Activated CD4-positive, alpha-beta T cell treated with anti-CD3 and anti-CD28 coated beads, Interleukin-2, amount 50 U/mL, for 16 hours (primary cell): Measurements from ENCODE around the gene MDN1.
"Not testable (repeated sequence)": the region's sequence is repeated elsewhere in the genome, so short reads cannot be mapped to it uniquely, and the experiment has no call there.

Source experiments
- DNase-seq: peaks from one replicate; pipeline ENCODE4 v3.0.0-alpha.2; 2020

Gene MDN1

DNA sequence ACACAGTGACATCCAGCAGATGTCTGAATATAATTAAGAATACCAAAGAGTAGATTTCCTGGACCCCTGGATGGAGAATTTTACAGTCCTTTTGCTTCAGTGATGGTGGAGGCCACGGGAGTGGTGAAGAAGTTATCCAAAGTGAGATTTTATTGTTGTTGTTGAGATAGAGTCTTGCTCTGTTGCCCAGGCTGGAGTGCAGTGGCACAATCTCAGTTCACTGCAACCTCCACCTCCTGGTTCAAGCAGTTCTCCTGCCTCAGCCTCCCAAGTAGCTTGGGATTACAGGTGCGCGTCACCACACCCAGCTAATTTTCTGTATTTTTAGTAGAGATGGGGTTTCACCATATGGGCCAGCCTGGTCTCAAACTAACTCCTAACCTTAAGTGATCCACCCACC is 178.0 kb downstream of the MDN1 start:
- not testable (repeated sequence) for DNase-seq

DNA sequence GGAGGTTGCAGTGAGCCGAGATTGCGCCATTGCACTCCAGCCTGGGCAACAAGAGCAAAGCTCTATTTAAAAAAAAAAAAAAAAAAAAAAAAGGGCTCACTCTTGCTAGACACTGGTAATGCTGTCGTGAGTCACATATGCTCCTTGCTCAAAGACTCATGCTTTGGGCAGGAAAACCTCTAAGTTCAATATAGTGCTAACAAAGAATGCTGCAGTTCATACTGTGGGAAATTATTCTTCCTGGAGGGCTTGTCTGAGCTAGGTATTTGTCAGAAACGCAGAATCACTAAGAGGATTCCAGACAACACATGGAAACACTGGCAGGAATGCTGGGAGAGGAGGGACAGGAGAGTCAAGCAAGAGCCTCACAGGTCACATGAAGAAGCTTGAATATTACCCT is 178.8 kb downstream of the MDN1 start:
- DNase-seq, result no peak

DNA sequence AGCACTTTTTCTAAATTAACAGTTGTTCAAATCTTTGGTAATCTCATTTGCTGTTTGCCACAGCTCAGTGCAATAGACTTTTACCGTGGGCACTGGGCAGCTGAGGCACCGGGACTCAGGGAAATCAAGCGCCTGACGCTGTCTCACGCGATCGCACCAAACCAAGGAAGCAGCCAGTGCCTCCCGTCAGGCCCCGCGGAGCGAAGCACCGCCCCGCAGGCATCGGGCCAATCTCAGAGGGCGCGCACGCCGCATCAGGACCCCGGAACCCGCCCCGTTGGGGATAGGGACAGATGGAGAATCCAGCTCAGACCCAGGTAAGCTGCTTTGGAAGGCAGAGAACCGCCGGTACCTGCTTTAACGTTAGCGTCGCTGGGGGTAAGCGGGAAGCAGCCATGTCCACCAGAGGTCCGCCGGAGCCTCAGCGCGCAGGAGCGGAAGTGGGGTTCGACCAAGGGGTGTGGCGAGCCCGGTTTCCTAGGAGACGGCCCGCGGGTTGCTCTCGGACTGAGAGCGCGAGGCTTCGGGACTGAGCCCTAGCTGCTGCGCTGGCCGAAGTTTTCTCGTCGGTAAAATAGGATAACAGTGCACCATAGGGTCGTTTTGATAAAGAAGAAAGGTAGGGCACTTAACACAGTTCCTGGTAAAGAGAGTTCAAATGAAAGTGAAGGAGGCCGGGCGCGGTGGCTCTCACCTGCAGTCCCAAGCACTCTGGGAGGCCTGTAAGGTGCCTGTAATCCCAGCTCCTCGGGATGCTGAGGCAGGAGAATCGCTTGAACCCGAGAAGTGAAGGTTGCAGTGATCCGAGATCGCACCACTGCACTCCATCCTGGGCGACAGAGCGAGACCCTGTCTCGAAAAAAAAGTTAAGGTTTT is 181.0 kb downstream of the MDN1 start, which contains the start of gene LYRM2:
LYRM2 (minus strand) TSS at position 428 of the 876 bp plus-strand sequence; CDS start at position 397, 31 bp downstream.
- DNase-seq, result peak; percentile 94

DNA sequence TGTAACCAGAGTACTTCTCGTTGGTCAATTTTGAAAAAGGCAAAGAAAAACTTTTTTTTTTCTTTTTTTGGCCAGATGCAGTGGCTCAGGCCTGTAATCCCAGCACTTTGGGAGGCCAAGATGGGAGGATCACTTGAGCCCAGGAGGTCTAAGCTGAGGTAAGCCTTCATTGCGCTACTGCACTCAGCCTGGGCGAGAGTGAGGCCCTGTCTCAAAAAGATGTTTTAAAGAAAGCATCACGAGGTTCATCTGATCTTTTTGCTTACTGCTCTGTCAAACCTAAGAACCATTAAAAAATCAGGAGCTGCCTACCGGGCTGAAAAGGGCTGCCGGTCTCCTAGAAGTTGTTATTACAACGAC is 181.7 kb downstream of the MDN1 start:
- peak; percentile 3 for DNase-seq

DNA sequence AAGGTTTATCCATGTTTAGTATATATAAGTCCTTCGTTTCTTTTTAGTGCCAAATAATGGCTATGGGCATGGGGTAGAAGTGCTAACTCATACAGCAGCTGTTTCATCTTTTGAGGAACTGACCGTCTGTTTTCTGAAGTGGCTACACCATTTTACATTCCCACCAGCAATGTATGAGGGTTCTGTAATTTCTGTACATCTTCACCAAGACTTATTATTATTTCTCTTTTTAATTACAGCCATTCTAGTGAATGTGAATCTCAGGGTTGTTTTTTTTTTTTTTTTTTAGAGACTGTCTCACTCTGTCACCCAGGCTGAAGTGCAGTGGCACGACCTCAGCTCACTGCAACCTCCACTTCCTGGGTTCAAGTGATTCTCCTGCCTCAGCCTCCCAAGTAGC is 183.2 kb downstream of the MDN1 start:
- DNase-seq, result not testable (repeated sequence)

DNA sequence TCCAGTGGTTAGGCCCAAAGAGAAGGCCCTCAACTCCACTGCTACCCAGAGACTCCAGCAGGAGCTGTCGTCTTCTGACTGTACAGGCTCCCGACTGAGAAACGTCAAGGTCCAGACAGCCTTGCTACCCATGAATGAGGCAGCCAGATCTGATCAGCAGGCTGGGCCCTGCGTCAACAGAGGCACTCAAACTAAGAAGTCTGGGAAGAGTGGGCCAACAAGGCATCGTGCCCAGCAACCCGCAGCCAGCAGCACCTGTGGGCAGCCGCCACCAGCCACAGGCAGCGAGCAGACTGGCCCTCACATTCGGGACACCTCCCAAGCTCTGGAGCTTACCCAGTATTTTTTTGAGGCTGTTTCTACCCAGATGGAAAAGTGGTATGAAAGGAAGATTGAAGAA is 189.1 kb downstream of the MDN1 start:
- DNase-seq, result no peak

DNA sequence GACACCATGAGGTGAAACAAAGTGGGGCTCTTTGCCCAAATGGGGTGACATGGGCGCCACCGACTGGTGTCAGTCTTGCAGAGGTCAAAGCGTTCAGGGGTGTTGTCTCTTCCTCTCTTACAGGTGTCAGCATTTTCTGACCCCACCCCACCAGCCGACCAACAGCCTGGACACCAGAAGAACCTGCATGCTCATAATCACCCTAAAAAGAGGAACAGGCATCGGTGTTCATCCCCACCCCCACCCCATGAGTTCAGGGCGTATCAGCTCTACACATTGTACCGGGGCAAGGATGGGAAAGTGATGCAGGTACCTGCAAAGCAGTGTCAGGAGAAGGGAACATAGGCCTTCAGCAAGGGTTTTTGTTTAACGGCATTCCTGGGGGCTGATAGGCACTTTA is 195.8 kb downstream of the MDN1 start:
- DNase-seq, result no peak

DNA sequence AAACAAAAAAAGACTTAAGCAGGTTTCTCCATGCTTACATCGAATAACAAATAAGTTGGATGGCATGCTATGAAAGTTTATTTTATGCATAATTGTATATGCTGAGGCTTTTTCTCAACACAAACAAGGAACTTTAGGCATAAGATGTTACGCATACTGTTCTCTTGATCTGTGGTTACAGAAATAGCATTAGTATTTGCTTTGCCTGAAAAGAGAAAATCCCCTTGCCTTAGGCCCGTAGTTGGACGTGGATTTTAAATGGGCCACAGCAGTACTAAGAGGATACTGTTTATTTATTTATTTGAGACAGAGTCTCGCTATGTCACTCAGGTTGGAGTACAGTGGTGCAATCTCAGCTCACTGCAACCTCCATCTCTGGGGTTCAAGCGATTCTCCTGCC is 200.0 kb downstream of the MDN1 start:
- DNase-seq, result no peak

DNA sequence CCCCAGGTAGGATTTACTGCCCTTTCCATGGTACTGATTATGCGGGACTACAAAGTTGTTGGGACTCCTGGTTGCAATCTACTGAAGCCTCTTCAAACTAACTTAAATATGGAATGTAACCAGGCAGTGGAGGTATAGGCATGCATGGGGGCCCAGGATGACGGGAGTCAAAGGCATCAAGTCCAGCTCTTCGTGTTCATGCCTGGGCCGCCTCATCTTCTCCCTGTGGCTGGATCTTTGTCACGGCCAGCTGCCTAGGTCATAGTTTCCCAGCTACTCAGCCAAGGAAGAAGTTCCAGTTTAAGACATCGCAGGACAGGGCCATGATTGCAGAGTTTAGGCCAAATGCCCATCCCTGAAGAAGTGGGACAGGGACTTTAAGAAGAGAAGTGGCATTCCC is 201.6 kb downstream of the MDN1 start:
- DNase-seq, result no peak

DNA sequence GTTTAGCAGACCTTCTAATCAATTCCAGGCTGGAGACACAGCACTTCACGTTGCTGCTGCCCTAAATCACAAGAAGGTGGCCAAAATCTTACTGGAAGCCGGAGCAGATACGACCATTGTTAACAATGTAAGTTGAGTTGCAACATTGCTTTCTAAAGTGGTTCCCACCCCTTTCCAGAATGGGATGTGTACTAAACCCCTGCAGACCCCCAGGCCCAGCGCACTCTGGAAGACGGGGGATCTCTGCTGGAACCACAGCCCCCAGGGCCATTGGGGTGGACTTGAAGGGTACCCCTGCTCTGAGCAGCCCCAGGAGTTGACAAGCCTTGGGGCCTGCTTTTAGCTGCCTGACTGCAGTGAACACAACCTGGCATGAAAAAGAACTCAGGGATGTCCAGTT is 203.1 kb downstream of the MDN1 start:
- DNase-seq, result no peak

DNA sequence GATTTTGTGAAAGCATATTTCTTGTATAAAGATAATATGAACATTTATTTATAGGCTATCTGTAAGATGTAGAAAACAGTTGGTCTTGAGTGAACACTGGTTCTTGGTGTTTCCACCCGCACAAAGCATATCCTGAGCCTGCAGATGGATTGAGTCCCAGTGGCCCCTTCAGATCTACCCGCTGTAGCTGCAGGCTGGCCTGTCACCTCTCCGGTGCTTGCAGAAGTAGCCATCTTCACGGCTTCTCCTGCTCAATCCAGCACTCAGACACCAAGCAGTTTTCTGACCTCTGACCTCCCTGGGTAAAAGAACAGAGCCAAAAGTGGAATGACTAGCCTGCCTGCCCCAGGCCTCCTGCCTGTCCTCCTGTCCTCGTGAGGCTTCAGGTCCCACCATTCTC is 203.7 kb downstream of the MDN1 start:
- no peak for DNase-seq

DNA sequence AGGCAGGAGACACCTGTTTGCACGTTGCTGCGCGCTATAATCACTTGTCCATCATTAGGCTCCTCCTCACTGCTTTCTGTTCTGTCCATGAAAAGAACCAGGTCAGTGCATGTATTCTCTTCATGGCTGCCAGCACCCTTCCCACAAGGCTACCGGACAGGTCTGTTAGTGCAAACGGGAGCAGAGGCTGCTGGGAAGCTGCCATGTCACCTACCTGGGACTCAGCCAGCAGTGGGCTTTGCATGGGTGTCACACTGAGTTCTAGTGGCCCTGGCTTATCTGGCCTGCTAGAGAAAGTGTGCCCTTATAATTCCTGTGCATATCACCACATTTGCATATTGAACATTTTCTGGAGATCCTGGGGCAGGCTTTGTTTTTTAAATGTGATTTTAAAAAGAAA is 205.8 kb downstream of the MDN1 start:
- no peak for DNase-seq

DNA sequence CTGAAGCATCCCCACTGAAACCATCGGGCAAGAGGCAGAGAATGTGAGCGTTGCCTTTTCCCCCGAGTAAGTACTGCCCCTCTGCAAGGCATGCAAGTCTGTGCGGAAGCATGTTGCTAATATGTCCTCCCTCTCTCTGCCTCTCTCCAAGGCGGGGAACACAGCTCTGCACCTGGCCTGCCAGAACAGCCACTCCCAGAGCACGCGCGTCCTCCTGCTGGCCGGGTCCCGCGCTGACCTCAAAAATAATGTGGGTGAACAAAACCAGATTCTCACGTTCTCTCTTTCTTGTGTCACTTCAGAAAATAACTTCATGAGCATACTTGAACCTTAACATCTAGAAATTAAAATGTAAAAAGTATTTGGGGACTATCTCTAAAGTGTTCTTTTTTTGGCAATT is 207.5 kb downstream of the MDN1 start:
- DNase-seq, result no peak

DNA sequence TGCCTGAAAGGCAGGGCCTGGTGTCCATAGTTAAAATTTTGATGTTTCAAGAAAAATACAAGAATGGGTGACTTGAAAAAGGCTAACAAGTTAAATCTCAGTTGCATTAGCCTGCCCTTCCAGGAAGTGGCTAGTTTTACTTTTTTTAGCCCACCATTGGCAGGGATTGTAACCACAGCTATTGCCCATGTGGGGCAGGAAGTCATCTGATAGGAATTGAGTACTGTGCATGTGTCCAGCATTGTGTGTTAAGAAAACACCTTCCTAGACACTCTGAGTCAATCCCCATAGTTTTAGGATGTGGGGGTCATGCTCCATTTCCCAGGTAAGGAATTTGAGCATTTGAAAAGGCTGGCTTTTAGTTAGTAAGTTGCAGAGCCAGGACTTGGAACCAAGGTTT is 207.9 kb downstream of the MDN1 start:
- DNase-seq, result no peak

DNA sequence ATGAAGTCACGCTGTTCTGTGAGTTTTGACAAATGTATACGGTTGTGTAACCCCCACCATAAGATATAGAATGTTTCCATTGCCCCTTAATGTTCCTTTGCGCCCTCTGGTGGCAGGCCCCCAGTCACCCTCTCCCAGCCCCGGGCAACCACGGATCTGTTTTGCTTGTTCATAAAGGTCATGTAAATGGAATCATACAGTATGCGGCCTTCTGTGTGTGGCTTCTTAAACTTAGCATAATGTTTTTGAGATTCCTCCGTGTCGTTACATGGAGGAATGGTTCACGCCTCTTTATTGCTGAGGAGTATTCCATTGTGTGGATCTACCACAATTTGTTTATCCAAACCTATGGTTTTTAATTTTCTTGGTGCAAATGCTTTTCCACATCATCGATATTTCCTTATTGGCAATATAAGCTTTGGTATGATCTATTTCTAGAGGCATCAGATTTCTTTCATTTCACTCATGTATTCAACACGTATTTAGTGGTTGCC is 209.4 kb downstream of the MDN1 start:
- peak; percentile 72 for DNase-seq

DNA sequence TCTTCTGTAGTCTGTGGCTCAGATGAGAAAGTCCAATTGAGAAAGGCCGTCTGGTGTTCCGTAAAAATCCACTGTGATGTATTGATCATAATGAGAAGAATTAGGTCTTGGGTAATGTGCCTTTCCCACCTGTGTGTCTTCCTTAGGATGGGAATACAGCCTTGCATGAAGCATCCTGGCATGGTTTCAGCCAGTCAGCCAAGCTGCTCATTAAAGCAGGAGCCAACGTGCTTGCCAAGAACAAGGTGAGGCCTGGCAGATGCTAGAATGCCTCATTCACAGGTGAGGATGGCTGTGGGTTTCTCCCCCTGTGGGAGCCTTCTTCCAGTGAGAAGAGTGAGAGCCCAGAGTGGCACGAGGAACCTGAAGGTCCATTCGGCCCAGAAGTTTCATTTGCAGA is 213.7 kb downstream of the MDN1 start:
- no peak for DNase-seq

DNA sequence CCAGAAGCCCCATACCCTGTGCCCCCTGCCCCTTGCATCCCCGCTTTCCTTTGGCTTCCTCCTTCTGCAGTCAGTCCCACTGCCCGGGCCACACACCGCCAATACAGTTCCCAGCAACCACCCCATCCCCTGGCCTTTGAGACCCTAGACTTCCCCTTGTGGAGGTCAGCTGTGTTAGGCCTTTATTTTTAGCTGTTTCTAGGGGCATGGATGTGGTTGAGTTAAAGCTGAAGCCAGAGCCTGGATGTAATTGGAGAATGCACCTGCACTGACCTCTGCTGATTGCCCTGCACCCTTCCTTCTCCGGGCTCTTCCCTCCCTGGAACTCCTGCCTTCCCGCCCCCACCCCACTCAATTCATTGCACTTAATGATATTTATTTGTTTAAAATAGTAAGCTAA is 214.9 kb downstream of the MDN1 start:
- DNase-seq, result no peak

DNA sequence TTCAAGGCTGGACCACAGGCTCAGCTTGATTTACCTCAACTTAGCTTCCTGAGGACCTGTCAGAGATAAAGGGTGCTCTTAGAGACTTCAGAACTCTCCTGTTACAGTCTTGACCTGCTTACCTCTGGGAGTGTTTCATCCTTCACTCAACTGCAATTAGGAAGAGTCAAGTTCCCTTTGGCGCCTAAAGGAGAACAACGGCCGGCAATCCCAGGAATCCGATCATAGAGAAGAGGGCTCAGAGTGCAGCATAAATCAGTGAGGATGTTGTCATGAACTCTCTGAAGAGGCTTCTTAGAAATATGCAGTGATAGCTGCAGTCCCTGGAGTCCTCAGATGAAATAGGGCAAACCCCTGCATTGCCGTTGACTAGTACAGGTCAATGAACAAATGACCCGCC is 217.4 kb downstream of the MDN1 start:
- DNase-seq, result no peak

DNA sequence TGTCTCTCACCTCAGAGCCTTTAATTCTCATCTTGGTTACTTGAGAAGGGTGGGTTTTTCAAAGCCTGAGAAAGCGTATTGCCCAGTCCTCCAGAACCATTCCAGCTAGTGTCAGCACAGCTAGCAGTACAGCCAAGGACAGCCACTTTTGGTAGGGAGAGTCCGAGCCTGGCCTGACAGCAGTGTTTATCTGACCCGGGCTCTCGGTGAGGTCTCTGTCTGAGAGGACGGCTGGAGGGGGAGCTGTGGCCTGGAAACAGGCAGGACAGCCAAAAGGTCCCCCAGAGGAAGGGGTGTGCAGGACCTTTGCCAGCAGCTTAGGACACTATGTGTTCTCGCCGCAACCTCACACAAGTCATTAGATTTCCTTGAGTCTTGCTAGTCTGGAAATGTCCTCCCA is 219.9 kb downstream of the MDN1 start:
- no peak for DNase-seq

DNA sequence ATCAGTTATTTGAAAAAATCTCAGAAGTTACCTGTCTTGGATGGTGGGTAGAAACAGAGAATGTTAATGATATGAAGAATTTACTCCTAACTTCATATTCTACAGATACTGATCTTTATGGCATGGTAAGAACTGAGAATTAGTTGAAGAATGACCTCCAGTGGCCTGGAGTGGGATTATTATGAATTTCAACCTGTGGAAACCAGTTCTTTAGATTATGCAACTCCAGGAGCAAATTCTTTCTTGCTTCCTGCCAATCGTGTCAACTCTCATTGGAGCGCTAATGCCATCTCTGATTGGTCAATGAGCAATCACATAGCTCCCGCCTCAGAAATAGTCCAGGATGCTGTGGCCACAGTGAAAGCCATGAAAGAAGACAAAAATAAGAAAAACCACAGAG is 221.6 kb downstream of the MDN1 start:
- peak; percentile 6 for DNase-seq

DNA sequence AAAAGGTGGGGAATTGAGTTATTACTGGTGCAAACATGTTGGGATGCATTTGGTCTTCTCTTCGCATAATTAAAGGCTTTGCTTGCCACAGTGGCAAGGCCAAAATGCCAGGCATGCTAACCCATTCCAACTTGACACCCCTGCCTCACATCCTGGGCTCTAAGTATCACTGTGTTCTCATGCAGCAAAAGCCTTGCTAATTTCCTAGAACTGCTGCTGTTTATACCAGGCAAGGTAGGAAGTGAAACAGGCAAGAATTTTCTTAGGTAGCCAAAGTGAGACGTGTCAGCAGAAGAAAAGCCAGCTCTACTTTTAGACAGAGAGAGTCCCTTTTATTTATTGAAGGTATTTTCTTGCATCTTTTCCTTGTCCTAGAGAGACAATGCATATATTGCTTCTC is 222.2 kb downstream of the MDN1 start:
- DNase-seq, result no peak

DNA sequence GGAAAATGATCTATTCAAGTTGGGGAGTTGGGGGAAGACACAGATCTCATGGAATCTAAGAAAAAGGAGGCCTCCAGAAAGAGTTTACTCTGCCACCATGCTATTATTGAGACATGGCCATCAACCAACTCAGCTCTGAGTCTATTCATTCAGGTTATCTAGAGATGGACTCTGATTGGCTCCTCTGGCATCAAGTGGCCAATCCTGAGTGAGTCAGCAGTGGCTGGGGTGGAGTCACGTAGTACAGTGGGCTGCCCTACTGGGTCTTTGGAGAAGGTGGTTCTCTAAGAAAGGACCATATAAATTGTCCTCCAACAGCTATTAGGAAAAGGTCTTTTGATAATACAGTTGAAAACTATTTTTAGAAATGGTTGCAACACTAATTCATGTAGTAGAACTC is 223.1 kb downstream of the MDN1 start:
- DNase-seq, result no peak

DNA sequence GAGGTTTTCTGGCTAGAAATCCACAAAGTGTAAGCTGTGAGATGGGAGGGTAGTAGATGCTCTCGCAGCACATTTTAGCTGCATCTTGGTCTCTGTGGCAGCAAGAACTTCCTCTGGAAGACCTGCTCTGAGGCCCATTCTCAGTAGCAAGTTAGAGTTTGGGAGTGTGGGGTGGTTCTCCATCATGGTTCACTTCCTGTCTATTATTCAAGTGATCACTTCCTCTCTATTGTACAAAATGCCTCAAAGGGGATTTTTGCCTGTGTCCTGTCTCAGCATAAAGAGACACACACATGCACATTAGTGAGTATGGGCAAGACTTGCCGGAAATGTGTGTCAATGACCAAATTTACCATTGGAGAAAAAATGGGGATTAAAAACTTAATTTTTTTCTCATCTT is 223.5 kb downstream of the MDN1 start:
- DNase-seq, result peak; percentile 26
